Keratinocyte (primary cell): Measurements from ENCODE around the gene S1PR3.

Source experiments
- CTCF ChIP-seq, 3 experiments: IDR thresholded peaks in 1 of 3; conservative IDR thresholded peaks in 1 of 3; optimal IDR thresholded peaks in 1 of 3; 2 replicates in 2 of 3; 3 replicates in 1 of 3; pipeline versions ENCODE3 to v1.5.1; 2011; ENCODE audit warnings: low read length in 3 of 3, mild to moderate bottlenecking in 3 of 3, moderate library complexity in 2 of 3, control low read depth in 1 of 3, inconsistent platforms in 1 of 3; ENCODE audit not compliant: insufficient read depth in 2 of 3; ENCODE audit errors: extremely low read depth in 1 of 3
- EZH2 ChIP-seq: IDR thresholded peaks from one replicate; pipeline ENCODE4 v1.6.1; 2012; ENCODE audit warnings: inconsistent platforms, mild to moderate bottlenecking, low read length, moderate library complexity

DNA sequence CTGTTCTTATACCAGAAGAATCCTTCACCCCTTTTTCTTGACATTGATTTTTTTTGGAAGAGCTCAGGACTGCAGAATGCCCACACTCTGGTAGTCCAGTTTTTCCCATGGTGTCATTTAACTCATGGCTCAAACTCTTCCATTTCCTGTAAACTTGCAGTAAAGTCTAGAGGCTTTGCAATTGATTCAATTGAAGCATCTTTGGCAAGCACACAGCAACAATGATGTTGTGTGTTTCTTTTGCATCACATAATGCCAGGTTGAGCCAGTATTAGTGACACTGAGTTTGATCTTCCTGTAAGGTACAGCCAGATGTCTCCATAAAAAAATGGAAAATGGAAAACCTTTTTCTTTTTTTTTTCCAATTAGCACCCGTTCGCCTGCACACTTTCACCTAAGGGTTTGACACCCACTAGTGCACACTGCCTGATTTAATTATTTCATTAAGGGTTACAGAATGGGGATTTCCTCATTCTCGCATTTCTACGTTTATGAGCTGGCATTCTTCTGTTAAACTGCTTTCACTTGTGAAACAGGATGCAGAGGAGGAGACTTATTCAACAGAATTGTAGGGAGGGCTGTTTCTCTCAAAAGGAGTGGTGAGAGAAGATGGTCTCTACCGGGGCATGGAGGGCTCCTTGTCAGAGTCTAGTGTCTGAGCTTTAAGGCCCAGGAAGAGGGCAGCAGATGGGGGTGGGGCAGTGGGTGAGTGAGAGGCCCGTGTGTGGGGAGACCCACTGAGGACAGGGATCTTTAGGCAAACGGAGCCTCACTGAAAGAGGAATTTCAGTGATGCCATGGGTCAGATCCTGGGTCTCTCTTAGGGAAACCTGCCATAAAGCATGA is 2.2 kb upstream of the S1PR3 start:
- no peak for TF ChIP-seq CTCF (optimal IDR thresholded peaks at IDR 0.05 in 1 of 3, IDR thresholded peaks at IDR 0.05 in 1 of 3, conservative IDR thresholded peaks at IDR 0.05 in 1 of 3; ENCODE audit: extremely low read depth in 1 of 3, insufficient read depth in 2 of 3, low read length in 3 of 3)
- no peak for TF ChIP-seq EZH2
